WTC11 (cell line): ENCODE data around the gene MLYCD. TPM values are rescaled to one million over a fixed set of nuclear protein-coding genes. Genes with fewer than 3 reads are reported as not detected.

Experiments used
- ATAC-seq: fragments of 200-7000 bp; cut with Tn5 transposase; 2 replicates; pipeline ENCODE4 v1.10.0; 2021; ENCODE audit warnings: mild to moderate bottlenecking, moderate library complexity
- CTCF ChIA-PET: fragments of 300-600 bp; sonication (Branson Sonifier 250); formaldehyde crosslinking; loops from one replicate; lab custom pipeline; 2021; ENCODE audit warnings: antibody characterized with exemption; lab: Charles Lee
- POLR2A ChIA-PET: fragments of 350-600 bp; sonication (Branson Sonifier 250); formaldehyde crosslinking; loops from one replicate; lab custom pipeline; 2021; ENCODE audit warnings: antibody characterized with exemption; lab: Charles Lee
- DNase-seq: peaks from one replicate; pipeline ENCODE4 v3.0.0; 2021; ENCODE audit warnings: low spot score
- H3K27ac Mint-ChIP-seq: 2 replicates; pipeline ENCODE4 v1.8.0; 2021; ENCODE audit warnings: mixed read lengths
- H3K27me3 Mint-ChIP-seq: 2 replicates; pipeline ENCODE4 v1.8.0; 2021; ENCODE audit warnings: low read depth, mild to moderate bottlenecking, moderate library complexity, mixed read lengths
- H3K36me3 Mint-ChIP-seq: 2 replicates; pipeline ENCODE4 v1.8.0; 2021; ENCODE audit warnings: mixed read lengths
- H3K4me1 Mint-ChIP-seq: 2 replicates; pipeline ENCODE4 v1.8.0; 2022; ENCODE audit warnings: mixed read lengths
- H3K4me3 Mint-ChIP-seq: 2 replicates; pipeline ENCODE4 v1.8.0; 2021; ENCODE audit warnings: mild to moderate bottlenecking, moderate library complexity, mixed read lengths
- H3K9me3 Mint-ChIP-seq: 2 replicates; pipeline ENCODE4 v1.8.0; 2021; ENCODE audit warnings: mixed read lengths
- ATF1 ChIP-seq: sonication (generic); formaldehyde crosslinking; IDR thresholded peaks from 2 replicates; pipeline ENCODE4 v1.8.1; 2023; ENCODE audit warnings: mild to moderate bottlenecking, moderate library complexity, missing genetic modification reagents
- NFE2L1 ChIP-seq: sonication (generic); formaldehyde crosslinking; IDR thresholded peaks from 2 replicates; pipeline ENCODE4 v1.8.1; 2023; ENCODE audit warnings: missing genetic modification reagents
- NR2C2 ChIP-seq: sonication (generic); formaldehyde crosslinking; IDR thresholded peaks from 2 replicates; pipeline ENCODE4 v1.8.0; 2022; ENCODE audit warnings: mild to moderate bottlenecking, missing genetic modification reagents
- OVOL2 ChIP-seq: fragments of 250-450 bp; sonication (Bioruptor Pico); IDR thresholded peaks from 2 replicates; pipeline ENCODE4 v1.9.0; 2021; ENCODE audit warnings: mild to moderate bottlenecking, borderline replicate concordance
- PRRX2 ChIP-seq: fragments of 250-450 bp; sonication (Bioruptor Pico); IDR thresholded peaks from 2 replicates; pipeline ENCODE4 v1.8.0; 2021; ENCODE audit warnings: mild to moderate bottlenecking
- SMAD3 ChIP-seq: sonication (generic); formaldehyde crosslinking; IDR thresholded peaks from 2 replicates; pipeline ENCODE4 v1.8.0; 2022; ENCODE audit warnings: missing genetic modification reagents, mild to moderate bottlenecking, borderline replicate concordance
- TCF7 ChIP-seq: sonication (generic); formaldehyde crosslinking; IDR thresholded peaks from 2 replicates; pipeline ENCODE4 v1.8.0; 2022; ENCODE audit warnings: mild to moderate bottlenecking, low read depth, missing genetic modification reagents, moderate library complexity
- TP53 ChIP-seq: sonication (generic); formaldehyde crosslinking; IDR thresholded peaks from 2 replicates; pipeline ENCODE4 v1.8.1; 2023; ENCODE audit warnings: mild to moderate bottlenecking, missing genetic modification reagents
- ZBTB43 ChIP-seq: sonication (generic); formaldehyde crosslinking; IDR thresholded peaks from 2 replicates; pipeline ENCODE4 v1.8.1; 2023; ENCODE audit warnings: mild to moderate bottlenecking, missing genetic modification reagents
- ZNF121 ChIP-seq: sonication (generic); formaldehyde crosslinking; IDR thresholded peaks from 2 replicates; pipeline ENCODE4 v1.8.0; 2023; ENCODE audit warnings: missing genetic modification reagents
- ZNF281 ChIP-seq: sonication (generic); formaldehyde crosslinking; IDR thresholded peaks from 2 replicates; pipeline ENCODE4 v1.8.0; 2023; ENCODE audit warnings: mild to moderate bottlenecking, missing genetic modification reagents
- ZNF512 ChIP-seq: sonication (generic); formaldehyde crosslinking; IDR thresholded peaks from 2 replicates; pipeline ENCODE4 v1.8.1; 2022; ENCODE audit warnings: missing genetic modification reagents, borderline replicate concordance
- ZNF532 ChIP-seq: fragments of 250-450 bp; sonication (Bioruptor Pico); IDR thresholded peaks from 2 replicates; pipeline ENCODE4 v1.9.0; 2021; ENCODE audit warnings: mild to moderate bottlenecking, borderline replicate concordance
- ZNF671 ChIP-seq: fragments of 250-450 bp; sonication (Bioruptor Pico); IDR thresholded peaks from 2 replicates; pipeline ENCODE4 v1.8.0; 2021; ENCODE audit warnings: mild to moderate bottlenecking
- ZSCAN18 ChIP-seq: fragments of 250-450 bp; sonication (Bioruptor Pico); IDR thresholded peaks from 2 replicates; pipeline ENCODE4 v2.1.2; 2022; ENCODE audit warnings: mild to moderate bottlenecking, moderate library complexity
- total RNA-seq: library from RNA; stranded (reverse); gene quantifications from 3 replicates; pipeline ENCODE4 v1.2.3, GENCODE V29; 2021
- TF ChIP-seq, protein P1 (sequence below): sonication (generic); formaldehyde crosslinking; IDR thresholded peaks from 2 replicates; pipeline ENCODE4 v1.8.0; 2023; ENCODE audit warnings: missing genetic modification reagents

MLYCD gene
- total RNA-seq, 1 experiment from 2014 or later: 6.3 TPM

DNA sequence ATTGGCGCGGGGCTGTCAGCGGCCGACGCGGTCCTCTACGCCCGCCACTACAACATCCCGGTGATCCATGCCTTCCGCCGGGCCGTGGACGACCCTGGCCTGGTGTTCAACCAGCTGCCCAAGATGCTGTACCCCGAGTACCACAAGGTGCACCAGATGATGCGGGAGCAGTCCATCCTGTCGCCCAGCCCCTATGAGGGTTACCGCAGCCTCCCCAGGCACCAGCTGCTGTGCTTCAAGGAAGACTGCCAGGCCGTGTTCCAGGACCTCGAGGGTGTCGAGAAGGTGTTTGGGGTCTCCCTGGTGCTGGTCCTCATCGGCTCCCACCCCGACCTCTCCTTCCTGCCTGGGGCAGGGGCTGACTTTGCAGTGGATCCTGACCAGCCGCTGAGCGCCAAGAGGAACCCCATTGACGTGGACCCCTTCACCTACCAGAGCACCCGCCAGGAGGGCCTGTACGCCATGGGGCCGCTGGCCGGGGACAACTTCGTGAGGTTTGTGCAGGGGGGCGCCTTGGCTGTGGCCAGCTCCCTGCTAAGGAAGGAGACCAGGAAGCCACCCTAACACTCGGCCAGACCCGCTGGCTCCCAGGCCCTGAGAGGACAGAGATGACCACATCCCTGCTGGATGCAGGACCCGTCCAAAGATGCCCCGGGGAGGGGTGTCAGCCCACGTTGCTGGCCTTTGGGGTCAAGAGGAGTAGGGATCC is 66.7 kb downstream of the MLYCD start:
- no peak for ATAC-seq
- Mint-ChIP-seq H3K4me3 (no peak overlapping the region), H3K27ac (no peak overlapping the region), H3K4me1 (peaks cover 7% of the 10 kb centered on the region), H3K9me3 (no peaks in the 10 kb centered on the region), H3K27me3 (peaks cover 12% of the 10 kb centered on the region), H3K36me3 (no peaks in the 10 kb centered on the region)
- CTCF ChIA-PET: interaction anchor here (0.7 to 2.4 kb wide), 7 partner anchors 9 to 95 kb away, joined by 3 to 14 read pairs (median 4); no protein-coding TSS in a partner anchor
- POLR2A ChIA-PET: no interaction called here
- DNase-seq: no peak
- TF ChIP-seq, protein P1, sequence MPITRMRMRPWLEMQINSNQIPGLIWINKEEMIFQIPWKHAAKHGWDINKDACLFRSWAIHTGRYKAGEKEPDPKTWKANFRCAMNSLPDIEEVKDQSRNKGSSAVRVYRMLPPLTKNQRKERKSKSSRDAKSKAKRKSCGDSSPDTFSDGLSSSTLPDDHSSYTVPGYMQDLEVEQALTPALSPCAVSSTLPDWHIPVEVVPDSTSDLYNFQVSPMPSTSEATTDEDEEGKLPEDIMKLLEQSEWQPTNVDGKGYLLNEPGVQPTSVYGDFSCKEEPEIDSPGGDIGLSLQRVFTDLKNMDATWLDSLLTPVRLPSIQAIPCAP (CRISPR knock-in tag): no peak
- no peak for TF ChIP-seq OVOL2 (CRISPR knock-in tag)
- no peak for TF ChIP-seq NFE2L1
- no peak for TF ChIP-seq SMAD3 (CRISPR knock-in tag)

DNA sequence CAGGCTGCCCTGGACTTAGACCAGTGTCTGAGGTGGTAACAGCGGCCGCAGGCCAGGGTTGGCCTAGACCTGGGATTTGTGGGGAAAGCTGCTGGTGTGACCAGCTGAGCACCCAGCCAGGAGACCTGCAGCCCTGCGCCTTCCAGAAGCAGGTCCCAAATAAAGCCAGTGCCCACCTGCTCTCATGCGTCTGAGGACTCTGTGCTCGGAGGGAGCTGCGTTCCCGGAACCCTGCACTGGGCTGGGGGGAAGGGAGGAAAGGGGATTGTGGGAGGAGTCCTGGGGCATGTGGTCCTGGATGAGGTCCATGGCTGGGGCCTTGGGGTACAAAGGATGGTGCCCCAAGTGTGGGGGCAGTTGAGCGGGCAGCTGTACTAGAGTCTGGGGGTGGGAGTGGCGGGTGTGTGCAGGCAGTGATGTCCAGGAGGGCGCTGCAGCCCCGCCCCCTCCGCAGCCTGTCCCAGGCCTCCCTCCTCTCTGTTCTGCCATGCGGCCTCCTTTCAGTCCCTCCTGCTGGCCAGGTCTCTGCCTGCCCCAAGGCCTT is 67.3 kb downstream of the MLYCD start:
- ATAC-seq (peak; percentile 11), DNase-seq (no peak)
- ChIA-PET POLR2A (no interaction called here), CTCF (interaction anchor here (0.7 to 2.4 kb wide), 5 partner anchors 10 to 94 kb away, joined by 3 to 14 read pairs (median 4); no protein-coding TSS in a partner anchor)
- Mint-ChIP-seq H3K27me3 (peaks cover 12% of the 10 kb centered on the region), H3K36me3 (no peaks in the 10 kb centered on the region), H3K4me3 (no peak overlapping the region), H3K4me1 (peaks cover 7% of the 10 kb centered on the region), H3K9me3 (no peaks in the 10 kb centered on the region), H3K27ac (no peak overlapping the region)
- TF ChIP-seq PRRX2 (CRISPR knock-in tag): no peak
- TF ChIP-seq ATF1 (CRISPR knock-in tag): no peak
- no peak for TF ChIP-seq NR2C2 (CRISPR knock-in tag)
- TF ChIP-seq ZNF671 (CRISPR knock-in tag): no peak
- TF ChIP-seq ZNF281 (CRISPR knock-in tag): no peak
- TF ChIP-seq ZNF121 (CRISPR knock-in tag): no peak
- no peak for TF ChIP-seq ZSCAN18 (CRISPR knock-in tag)
- no peak for TF ChIP-seq TP53
- TF ChIP-seq TCF7 (CRISPR knock-in tag): no peak
- TF ChIP-seq ZNF512 (CRISPR knock-in tag): no peak
- TF ChIP-seq ZBTB43: no peak
- no peak for TF ChIP-seq NFE2L1
- no peak for TF ChIP-seq ZNF532 (CRISPR knock-in tag)
